Measurements from ENCODE around the gene ZCCHC14.

The ZCCHC14 gene

DNA sequence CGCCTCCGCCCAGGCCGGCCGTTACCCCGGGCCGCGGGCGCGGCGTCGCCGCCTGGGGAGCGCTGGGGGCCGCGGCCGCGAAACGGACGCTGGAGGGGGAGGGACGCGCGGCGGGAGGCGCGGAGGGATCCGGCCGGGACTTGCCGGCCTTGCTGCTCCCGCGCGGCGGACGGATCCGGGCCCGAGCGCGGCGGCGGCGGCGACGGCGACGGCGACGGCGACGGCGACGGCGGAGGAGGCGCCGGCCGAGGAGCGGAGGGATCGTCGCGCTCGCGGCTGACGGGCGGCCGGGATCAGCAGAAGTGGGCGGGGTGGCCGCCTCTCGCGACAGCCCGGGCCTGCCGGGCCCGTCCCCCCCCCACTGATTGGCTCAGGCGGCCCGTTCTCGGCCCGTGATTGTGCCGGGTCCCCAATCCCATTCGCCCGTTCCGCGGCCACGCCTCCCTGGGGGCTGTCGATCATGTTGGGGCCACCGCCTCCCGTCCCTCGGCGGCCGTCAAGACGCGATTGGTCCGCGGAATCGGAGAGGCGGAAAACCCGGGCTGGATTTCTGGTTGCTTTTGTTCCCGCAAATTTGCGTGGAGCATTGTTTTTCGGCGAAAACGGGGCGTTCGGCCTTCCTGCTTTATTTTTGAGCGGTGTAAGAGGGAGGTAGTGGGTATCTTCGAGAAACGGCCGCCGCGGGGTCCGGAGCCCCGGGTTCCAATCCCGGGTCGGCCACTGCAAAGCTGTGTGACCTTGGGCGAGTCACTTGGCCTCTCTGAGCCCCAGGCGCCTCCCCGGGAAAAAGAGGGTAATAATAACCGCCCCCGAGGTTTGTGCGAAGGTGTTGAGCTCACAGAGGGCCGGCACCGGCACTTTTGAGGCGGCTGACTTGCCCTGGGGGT lies at the start of gene ZCCHC14:
ZCCHC14 (minus strand) TSS at position 304 of the 887 bp plus-strand sequence. CDS start 786 bp downstream, outside the sequence.
- DNase-seq, result no peak

DNA sequence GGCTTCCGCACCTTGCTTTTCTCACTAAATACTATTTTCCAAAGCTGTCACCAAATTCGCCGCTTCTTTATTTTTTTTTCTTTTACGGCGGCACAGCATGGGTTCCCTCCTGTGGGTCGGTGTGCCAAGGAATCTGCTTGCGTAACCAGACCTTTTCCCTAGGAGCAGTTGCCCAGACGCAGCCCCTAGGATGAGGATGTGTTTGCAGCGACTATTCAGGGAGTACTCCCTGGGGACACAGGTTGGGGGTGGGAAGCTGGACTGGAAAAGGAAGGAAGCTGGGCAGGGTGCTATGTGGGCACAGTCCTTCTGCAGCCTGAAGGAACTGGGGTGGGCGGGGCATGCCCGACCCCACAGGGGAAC lies 49.0 kb upstream of the ZCCHC14 start:
- no peak for DNase-seq

DNA sequence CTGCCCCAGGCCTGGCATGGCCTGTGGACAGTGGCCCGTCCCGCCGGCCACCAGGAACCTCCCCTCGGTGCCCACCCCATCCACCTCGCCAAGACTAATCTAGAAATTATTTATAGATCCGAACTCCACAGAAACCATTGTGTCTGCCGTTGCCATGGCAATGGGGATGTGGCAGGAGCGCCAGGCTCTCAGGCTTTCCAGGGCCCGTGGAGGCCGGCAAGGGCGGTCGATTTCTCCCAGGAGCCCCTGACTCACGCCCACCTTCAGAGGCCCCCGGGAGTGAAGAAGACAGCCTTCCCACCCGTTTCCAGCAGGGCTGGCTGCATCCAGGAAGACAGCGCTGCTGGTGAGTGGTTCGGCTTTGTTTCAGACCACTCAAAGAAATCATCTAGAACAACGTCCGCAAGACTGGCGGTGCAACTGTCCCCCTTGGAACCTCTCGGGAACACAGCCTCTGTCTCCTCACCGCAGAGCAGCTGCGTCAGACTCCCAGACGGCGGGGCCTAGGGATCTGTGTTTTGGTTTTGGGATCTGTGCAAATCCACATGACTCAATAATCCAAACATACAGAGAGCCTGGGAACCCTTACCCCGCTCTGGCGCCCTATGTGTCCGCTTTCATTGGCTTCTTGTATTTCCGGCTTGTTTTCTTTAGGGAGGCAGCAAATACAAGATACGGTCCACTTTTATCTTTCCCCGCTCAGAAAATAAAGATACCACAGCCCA lies 48.5 kb upstream of the ZCCHC14 start:
- DNase-seq, result no peak

DNA sequence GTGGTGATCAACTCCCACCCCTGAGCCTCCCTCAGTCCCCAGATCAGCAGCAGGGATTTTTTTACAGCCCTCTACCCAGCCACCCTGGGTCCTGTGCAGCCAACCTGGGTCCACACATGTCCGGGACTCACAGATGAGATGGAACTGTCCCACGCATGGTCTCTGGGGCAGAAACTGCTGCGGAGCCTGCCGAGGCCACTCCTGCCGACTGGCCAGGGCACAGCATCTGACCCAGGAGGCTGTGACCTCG lies 48.0 kb upstream of the ZCCHC14 start:
- no peak for DNase-seq

DNA sequence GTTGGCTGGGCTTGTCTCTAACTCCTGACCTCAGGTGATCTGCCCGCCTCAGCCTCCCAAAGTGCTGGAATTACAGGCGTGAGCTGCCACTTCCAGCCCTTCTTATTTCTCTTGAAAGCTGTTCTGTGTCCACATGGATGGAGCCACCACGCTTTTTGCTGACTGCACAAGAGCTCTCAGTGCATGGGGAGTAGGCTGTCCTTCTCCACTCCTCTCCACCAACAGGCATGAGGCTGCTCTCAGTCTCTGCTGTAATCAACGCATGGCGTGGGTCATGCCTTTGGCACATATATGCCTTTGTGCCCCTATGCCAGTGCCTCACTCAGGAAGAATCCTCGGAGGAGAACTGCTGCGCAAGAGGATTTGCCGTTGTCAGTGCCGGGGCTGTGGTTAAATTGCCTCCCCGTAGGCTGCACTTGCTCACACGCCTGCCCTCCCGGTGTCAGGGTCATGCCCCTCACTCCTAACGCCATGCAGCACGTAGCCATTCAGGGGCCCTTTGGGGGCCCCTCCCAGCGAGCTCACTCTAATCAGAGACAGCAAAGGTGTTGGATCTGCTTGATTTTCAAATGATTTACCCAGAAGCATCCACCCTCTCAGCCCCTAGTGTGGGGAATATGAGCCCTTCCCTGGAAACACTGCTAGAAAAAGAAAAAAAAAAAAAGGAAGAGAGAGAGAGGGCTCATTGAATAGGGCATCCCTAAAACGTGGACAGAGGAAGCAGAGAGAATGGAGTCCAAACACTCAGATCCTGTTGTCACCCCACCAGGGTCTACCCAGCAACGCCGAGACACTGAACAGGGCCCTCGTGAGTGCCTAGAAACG lies 47.5 kb upstream of the ZCCHC14 start:
- DNase-seq, result no peak

DNA sequence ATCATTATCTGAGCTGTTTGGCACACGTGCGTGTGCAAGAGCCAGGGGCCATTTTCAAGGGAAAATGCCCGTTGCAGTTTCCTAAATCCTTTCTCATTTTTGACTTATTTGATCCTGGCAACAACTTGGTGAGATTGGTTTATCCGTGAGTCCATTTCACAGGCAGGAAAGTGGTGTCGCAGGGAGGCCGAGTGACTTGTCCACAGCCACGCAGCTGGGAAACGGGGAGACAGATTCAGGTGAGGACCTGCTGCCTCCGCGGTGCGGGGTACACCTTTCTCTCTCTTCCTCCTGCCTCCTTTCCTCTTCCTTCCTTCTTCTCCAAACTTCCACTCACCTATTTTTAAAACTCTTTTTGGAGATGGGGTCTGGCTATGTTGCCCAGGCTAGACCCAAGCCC lies 46.3 kb upstream of the ZCCHC14 start:
- DNase-seq, result no peak

DNA sequence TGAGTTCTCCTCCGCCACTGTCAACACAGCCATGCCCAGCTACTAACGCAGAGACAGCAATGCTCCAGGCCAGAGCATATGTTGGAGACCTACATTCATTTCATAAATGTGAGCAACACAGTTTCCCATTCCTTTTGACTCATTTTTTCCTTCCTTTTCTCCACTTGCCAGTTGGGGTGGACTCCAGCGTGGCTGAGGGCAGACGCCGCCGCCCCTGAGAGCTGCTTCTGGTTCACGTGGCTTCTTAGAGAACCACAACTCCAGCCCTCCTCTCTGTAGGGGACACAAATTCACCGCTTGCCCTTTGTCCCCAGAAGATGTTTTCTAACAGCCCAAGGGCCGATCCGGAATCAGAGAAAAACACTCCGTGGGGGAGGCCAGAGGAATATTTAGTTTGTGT lies 45.8 kb upstream of the ZCCHC14 start:
- DNase-seq, result no peak

DNA sequence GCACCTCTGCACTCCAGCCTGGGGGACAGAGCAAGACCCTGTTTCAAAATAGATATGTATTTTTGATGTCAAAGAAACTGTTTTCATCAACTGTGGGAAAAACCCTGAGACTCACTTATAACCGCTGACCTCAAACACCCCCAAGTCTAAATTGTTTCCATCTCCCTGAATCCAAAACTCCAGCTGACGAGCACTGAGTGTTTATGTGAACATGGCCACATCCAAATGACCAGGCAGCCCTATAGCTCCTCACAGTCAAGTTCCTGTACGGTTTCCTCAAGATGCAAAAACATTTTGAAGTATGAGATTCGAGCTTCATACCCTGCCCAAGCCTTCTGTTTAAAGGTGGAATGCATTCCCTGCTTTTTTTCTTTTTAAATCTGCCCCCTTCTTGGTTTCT lies 45.3 kb upstream of the ZCCHC14 start:
- DNase-seq, result no peak

DNA sequence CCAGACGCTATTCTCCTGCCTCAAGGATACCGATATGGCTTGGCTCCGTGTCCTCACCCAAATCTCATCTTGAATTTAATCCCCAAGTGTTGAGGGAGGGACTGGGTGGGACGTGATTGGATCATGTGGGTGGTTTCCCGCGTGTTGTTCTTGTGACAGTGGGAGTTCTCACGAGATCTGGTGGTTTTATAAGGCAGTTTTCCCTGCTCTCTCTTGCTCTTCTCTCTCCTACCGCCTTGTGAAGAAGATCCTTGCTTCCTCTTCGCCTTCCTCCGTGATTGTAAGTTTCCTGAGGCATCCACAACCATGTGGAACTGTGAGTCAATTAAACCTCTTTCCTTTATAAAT lies 43.9 kb upstream of the ZCCHC14 start:
- DNase-seq, result no peak

DNA sequence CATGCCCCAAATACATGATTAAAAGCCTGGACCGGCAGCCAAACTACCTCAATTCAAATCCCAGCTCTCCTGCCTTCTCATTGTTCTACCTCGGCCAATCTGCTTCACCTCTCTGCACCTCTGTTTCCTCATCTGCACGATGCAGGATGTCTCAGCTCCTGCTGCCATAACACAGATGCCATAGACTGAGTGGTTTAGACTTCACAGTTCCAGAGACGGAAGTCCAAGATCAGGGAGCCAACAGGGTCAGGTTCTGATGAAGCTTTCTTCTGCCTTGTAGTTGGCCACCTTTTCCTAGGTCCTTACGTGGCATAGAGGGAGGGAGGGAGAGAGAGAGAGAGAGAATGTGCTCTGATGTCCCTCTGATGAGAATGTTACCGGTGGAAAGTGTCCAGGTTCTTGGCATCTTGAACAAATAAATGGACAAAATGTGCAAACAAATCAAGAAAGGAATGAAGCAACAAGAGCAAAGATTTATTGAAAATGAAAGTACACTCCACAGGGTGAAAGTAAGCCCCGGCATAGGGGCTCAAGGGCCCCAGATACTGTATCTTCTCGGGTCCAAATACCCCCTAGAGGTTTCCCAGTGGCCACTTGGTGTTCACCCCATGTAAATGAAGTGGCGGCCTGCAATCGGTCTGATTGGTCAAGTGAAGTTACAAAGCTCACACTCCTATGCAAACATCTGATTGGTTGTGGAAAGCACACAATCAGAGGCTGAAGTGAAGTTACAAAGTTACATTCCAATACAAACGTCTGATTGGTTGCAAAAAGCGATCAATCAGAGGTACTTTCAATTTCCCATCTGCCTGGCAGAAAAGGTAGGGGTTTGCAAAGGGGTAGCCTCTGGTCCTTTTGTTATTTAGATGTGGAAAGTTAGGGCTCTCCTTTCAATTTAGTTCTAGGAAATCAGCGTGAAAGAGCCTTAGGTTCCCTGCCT lies 43.3 kb upstream of the ZCCHC14 start:
- DNase-seq, result no peak

DNA sequence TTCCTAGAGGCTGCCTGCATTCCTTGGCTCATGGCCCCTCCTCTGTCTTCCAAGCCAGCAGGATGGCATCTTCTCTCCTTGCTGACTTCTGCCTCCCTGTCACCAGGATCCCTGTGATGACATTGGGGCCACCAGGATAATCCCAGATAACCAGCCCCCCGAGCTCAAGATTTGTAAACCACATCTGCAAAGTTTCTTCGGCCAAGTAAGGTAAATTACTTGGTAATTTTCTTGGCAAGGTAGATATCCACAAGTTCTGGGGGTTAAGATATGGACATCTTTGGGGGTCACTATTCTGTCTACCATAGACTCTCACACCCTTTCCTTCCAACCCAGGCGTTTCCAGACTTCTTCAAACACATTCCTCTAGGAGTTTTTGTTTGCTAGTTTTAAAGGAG lies 42.6 kb upstream of the ZCCHC14 start:
- no peak for DNase-seq

DNA sequence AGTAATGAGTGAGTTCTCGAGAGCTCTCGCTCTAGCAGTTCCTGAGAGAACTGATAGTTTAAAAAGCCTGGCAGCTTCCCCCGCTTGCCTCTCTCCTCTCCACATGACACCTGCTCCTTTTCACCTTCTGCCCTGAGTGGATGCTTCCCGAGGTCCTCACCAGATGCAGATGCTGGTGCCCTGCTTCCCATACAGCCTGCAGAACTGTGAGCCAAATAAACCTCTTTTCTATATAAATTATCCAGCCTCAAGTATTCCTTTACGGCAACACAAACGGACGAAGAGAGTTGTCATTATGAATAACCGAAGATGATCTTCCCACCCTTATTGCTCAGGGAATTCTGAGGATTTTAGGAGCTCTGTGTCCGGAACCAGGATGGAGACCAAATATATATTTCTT lies 41.9 kb upstream of the ZCCHC14 start:
- no peak for DNase-seq

DNA sequence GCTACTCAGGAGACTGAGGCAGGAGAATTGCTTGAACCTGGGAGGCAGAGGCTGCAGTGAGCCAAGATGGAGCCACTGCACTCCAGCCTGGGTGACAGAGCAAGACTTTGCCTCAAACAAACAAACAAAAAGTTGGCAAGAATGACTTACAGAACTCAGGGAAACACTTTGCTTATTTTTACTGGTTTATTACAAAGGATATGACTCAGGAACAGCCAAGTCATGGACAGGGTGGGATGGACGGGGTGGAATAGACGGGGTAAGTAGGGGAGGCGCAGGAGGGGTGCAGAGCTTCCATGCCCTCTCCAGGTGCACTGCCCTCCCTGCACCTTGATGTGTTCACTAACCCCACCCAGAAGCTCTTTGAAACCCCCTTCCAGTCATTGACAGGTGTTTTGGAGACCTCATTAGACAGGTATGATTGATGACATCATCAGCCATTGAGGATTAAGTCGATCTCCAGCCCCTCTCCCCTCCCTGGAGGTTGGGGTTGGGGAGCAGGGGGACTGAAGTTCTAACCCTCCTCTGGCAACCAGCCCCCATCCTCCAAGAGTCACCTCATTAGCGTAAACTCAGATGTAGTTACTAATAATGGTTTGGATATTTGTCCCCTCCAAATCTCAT lies 41.3 kb upstream of the ZCCHC14 start:
- DNase-seq, result no peak

DNA sequence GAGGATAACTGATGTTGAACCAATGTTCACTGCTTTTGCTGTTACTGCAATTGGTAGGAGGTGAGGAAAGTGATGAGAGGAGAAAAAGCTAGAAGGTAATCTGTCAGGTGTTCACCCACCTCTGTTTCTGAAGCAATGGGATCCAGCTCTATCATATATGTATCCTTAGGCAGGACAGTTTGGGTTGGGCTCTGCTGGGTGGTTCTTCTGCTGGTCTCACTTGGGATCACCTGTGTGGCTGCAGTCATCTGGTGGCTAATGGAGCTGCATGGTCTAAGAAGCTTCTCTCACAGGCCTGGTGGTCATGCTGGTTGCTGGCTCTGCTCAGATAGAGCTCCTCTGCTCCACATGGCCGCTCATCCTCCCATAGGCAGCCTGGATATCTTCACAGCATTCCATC lies 40.2 kb upstream of the ZCCHC14 start:
- DNase-seq, result no peak

DNA sequence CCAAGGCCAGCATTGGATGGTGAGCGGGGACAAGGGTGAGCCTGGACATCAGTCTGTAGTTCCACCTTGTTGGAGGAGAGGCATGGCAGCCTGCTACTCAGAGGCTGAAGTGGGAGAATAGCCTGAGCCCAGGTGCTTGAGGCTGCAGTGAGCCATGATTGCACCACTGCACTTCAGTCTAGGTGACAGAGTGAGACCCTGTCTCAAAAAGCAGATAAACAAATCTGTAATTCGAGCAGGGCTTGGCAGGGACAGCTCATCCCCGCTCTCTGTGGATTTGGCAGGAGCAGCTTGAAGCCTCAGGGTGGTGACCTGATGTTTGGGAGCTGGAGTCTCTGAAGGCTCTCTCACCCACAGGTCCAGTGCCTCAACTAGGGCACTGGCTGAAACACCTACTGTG lies 38.6 kb upstream of the ZCCHC14 start:
- DNase-seq, result no peak

DNA sequence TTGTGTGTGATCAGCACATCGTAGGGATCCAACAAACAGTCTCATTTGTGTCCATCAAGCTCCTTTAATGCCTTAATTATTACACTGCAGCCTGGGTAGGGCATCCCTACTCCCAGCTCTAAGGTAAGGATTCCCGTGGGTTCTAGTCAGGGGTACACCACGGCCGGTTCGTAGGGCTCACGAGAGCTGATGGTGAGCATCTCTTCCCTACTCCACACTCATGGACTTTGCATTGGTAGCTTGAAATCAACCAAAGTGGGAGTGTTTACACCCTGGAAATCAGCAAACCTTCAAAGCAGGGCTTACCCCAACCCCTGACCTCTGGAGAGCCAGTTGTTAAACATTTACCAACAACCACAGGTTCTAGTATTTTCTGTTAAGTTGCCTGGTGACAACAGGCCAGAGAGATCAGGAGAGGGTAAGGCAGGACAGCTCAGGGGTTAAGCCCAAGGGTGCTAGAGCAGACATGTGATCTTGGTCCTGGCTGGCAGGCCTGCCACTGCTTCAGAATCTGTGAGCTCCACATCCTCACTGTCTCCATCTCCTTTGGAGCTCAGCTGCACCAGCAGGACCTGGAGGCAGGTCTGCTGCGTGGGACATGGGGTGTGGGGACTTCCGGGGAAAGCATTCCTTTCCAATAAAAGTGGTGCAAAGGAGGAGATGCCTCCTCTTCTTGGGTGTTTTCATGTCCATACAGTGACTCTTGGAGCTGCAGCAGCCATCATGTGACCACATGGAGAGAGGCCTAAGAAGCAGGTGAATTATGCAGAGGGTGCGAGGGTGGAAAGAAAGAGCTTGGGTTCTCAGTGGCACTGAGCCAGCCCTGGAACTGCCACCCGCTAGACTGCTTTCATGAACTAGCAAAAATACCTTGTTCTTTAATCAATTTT lies 36.1 kb upstream of the ZCCHC14 start:
- no peak for DNase-seq

DNA sequence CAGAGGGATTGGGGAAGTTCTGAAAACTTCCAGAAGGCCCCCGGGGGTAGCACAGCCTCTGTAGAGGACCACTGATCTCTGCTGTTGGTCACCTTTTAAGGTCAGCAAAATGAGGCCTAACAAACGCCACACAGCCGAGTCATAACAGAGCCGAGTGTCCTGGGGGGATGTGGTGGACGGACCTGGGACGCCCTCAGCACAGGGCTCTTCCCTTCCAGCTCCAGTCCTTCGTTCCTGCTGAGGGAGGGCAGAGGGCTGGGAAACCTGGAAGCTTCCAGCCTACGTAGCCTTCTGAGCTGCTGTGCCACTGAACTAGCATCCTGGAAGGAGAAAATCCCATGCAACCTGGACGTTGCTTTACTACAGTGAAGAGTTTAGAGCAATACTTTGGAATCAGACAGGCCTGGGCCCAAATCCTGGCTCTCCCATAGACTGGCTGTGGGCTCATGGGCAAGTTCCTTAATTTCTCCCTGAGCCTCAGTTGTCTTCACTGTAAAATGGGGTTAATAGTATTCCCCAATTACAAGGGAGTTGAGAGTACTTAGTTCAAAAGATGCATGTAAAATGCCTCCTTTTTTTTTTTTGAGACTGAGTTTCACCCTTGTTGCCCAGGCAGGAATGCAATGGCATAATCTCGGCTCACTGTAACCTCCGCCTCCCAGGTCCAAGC lies 34.4 kb upstream of the ZCCHC14 start:
- no peak for DNase-seq

DNA sequence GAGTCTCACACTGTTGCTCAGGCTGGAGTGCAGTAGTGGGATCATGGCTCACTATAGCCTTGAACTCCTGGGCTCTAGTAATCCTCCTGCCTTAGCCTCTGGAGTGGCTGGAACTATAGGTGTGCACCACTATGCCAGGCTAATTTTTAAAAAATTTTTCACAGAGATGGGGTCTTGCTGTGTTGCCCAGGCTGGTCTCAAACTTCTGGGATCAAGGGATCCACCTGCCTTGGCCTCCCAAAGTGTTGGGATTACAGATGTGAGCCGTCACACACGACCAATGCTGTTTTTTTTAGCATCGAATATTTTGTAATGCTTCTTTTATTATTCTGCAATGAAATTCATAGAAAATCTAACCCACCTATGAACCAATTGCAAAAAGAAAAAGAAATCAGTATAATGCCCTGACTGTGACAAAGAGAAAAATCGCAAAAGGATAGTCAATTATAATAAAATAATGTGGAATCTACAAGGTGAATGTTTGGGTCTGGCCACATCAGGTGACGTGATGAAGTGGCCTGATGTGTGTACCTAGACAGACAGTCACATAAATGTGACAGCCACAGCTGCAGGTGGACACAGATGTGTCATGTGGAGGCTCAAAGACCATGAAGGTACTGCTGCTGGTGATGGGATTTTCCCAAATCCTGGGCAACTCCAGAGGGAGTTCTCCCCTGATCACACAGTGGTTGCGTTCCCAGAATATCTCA lies 33.6 kb upstream of the ZCCHC14 start:
- no peak for DNase-seq

DNA sequence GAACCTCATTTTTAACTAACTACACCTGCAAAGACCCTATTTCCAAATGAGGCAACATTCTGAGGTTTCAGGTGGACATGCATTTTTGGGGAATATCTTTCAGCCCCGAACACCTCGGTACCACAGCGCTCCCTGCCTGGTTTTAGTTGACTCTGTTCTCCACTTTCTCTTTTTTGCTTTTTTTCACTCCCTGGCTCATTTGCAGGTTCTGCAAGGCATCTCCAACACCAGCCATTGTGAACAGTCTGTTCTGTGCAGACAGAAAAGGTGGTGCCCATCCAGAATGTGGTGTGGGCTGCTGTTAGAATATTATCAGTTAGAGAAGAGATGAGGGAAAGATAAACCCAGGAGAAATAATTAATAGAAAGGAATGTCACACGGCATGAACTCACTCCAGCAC lies 32.5 kb upstream of the ZCCHC14 start:
- DNase-seq, result no peak

DNA sequence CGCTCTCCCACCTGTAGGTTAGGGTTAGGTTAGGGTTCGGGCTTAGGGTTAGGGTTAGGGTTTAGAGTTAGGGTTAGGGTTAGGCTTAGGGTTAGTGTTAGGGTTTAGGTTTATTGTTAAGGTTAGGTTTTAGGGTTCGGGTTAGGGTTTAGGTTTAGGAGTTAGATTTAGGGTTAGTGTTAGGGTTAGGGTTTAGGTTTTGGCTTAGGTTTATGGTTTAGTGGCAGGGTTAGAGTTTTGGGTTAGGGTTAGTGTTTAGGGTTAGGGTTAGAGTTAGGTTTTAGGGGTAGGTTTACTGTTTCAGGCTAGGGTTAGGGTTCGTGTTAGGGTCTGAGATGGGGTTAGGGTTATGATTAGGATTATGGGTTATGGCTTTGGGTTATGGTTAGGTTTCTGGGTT lies 31.6 kb upstream of the ZCCHC14 start:
- DNase-seq, result no peak
